ENCODE measurements around the gene TRIM21. TPM values are rescaled to one million over a fixed set of nuclear protein-coding genes. Genes with fewer than 3 reads are reported as not detected.

TRIM21 gene
- total and polyA plus RNA-seq, 2 of the 13 experiments (the other 11 are each of a cell fraction or from before 2014, with no cell fraction given): 6.2 to 9.6 TPM

- ATAC-seq: no peak
- FAIRE-seq: no peak
- DNase-seq (ENCODE audit: low spot score): no peak
- CTCF ChIA-PET (ENCODE audit: low intra/inter-chr PET ratio, low total read pairs): no interaction called here
- Histone ChIP-seq H3K9ac (ENCODE audit: insufficient read depth, low read depth, low read length) (no peak overlapping the region), H3K27ac (ENCODE audit: extremely low read length, insufficient read depth, low read length) (no peak overlapping the region), H4K20me1 (ENCODE audit: insufficient read depth, low read length) (no peaks in the 10 kb centered on the region), H3K4me2 (ENCODE audit: low read depth, low read length) (no peak overlapping the region), H3K4me3 (replicated peaks in 1 of 3; ENCODE audit: insufficient read depth in 1 of 3, low read depth in 2 of 3, low read length in 3 of 3) (no peak overlapping the region), H3K4me1 (ENCODE audit: insufficient read depth, low read length) (no peaks in the 10 kb centered on the region), H2AFZ (ENCODE audit: low read length) (no peak overlapping the region), H3K9me3 (ENCODE audit: low read length) (no peaks in the 10 kb centered on the region), H3K36me3 (replicated peaks in 1 of 2; ENCODE audit: control insufficient read depth in 1 of 2, insufficient read depth in 2 of 2, low read length in 2 of 2) (no peaks in the 10 kb centered on the region), H3K79me2 (ENCODE audit: insufficient read depth, low read length) (no peaks in the 10 kb centered on the region), H3K27me3 (ENCODE audit: control insufficient read depth in 1 of 2, insufficient read depth in 2 of 2, low read length in 2 of 2) (peaks cover 0 to 6% of the 10 kb centered on the region in 2 experiments; a peak in 2 of 5 replicates)
- intact Hi-C loops (cut with micrococcal nuclease; ENCODE audit: unreplicated experiment): no loop called here
- WGBS (ENCODE audit: low lambda C conversion rate): 82% methylated on average over 1 of the region's 1 CpG
- BruUV-seq (replicated peaks): no TSS peak
- TF ChIP-seq ARID4A (CRISPR knock-in tag; IDR thresholded peaks at IDR 0.05; ENCODE audit: borderline replicate concordance): no peak
- TF ChIP-seq KLF13 (CRISPR knock-in tag; IDR thresholded peaks at IDR 0.05): no peak
- no peak for TF ChIP-seq IRF1 (CRISPR knock-in tag; IDR thresholded peaks at IDR 0.05; ENCODE audit: low read depth)
- no peak for TF ChIP-seq DPF2 (CRISPR knock-in tag; IDR thresholded peaks at IDR 0.05; ENCODE audit: borderline replicate concordance, low read depth)
- no peak for TF ChIP-seq ZNF562 (CRISPR knock-in tag; IDR thresholded peaks at IDR 0.05; ENCODE audit: borderline replicate concordance)
- in situ Hi-C loops (cut with HindIII; ENCODE audit: extremely low pct_ligation_motif_present, low pct_unique_long_range_greater_than_20kb): no loop called here
- POLR2A ChIA-PET: no interaction called here
Observed at GRCh38 chr11:4416816-4417215, 23.3 kb upstream of the TRIM21 start.
